UCSD-AML1 (cell line): ENCODE data around the gene MACROD1.
"Not testable (repeated sequence)": the region's sequence is repeated elsewhere in the genome, so short reads cannot be mapped to it uniquely, and the experiment has no call there.

Source experiments
- DNase-seq: peaks from one replicate; lab custom pipeline; 2025; ENCODE audit not compliant: unreplicated experiment; lab: John Stamatoyannopoulos, UW

Gene MACROD1

GRCh38 chr11:64059339-64060140 lies 106.4 kb downstream of the MACROD1 start:
- no peak for DNase-seq

GRCh38 chr11:64058494-64058893 lies 107.4 kb downstream of the MACROD1 start:
- DNase-seq = no peak

- no peak for DNase-seq
These were observed 108.0 kb downstream of the MACROD1 start for GRCh38 chr11:64057890-64058289.

- DNase-seq = no peak
These were observed 109.1 kb downstream of the MACROD1 start for GRCh38 chr11:64056861-64057260.

- DNase-seq = no peak
These were observed 109.6 kb downstream of the MACROD1 start for GRCh38 chr11:64056213-64056785.

GRCh38 chr11:64055077-64055476 lies 110.8 kb downstream of the MACROD1 start:
- no peak for DNase-seq

GRCh38 chr11:64053699-64054098 lies 112.2 kb downstream of the MACROD1 start:
- no peak for DNase-seq

- DNase-seq = no peak
These were observed 112.8 kb downstream of the MACROD1 start for GRCh38 chr11:64052938-64053622.

- no peak for DNase-seq
These were observed 113.5 kb downstream of the MACROD1 start for GRCh38 chr11:64052436-64052835.

- no peak for DNase-seq
These were observed 114.6 kb downstream of the MACROD1 start for GRCh38 chr11:64051297-64051696.

- DNase-seq = no peak
These were observed 116.4 kb downstream of the MACROD1 start for GRCh38 chr11:64049509-64049908.

GRCh38 chr11:64048042-64048854 lies 117.7 kb downstream of the MACROD1 start:
- DNase-seq = no peak

GRCh38 chr11:64047373-64047772 lies 118.5 kb downstream of the MACROD1 start:
- DNase-seq = not testable (repeated sequence)

- DNase-seq = no peak
These were observed 120.2 kb downstream of the MACROD1 start for GRCh38 chr11:64045700-64046099.

GRCh38 chr11:64044730-64045393 lies 121.1 kb downstream of the MACROD1 start:
- DNase-seq = peak; percentile 22

- DNase-seq = no peak
These were observed 122.4 kb downstream of the MACROD1 start for GRCh38 chr11:64043545-64043944.

- DNase-seq = no peak
These were observed 123.6 kb downstream of the MACROD1 start for GRCh38 chr11:64042301-64042700.

- no peak for DNase-seq
These were observed 124.1 kb downstream of the MACROD1 start for GRCh38 chr11:64041846-64042245.

GRCh38 chr11:64040684-64041322 lies 125.1 kb downstream of the MACROD1 start:
- DNase-seq = no peak

- DNase-seq = no peak
These were observed 126.8 kb downstream of the MACROD1 start for GRCh38 chr11:64039012-64039665.
